ENCODE data around the gene PIK3AP1. TPM values are rescaled to one million over a fixed set of nuclear protein-coding genes. Genes with fewer than 3 reads are reported as not detected.
A peak's percentile ranks its signal among the peaks of the same experiment; 100 is the strongest.

Gene PIK3AP1
- total and polyA plus RNA-seq, 2 of the 13 experiments (the other 11 are each of a cell fraction or from before 2014, with no cell fraction given) = 3.6 to 13.8 TPM

DNA sequence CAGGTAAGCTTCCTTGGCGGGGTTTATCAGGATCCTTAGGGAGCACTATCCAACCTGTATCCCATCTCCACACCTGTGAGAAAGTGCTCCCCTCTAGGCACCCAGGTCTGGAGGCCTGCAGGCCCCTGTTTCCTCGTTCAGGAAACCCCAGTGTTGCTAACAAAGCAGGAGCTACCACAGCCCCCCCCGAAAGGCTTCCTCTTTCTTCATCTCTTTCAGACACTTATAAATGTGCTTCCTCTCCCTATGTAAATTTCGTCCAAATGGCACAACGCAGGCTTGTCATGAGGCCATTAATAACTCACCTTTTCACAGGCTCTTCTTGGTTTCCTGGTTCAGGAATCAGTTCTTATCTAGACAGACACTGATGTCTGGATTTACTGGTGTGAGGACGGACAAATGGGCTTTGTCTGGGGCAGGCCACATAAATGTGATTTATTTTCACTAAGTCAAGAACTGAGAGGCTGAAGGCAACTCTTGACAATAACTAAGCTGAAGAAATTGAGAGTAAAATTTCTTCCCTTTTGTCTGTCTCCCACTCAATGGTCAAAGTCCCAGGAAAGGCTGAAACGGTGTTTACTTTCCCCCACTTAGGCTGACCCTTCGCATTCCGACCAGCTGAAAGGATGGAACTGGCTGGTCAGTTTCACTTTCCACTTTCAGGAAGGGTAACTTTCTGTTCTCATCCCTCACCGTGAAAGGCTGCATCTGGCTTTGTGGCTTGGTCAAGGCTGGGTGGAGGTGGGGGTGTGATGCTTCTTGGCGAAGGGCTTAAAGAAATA, 46.8 kb downstream of the PIK3AP1 start (continued):
- TF ChIP-seq, protein P1, sequence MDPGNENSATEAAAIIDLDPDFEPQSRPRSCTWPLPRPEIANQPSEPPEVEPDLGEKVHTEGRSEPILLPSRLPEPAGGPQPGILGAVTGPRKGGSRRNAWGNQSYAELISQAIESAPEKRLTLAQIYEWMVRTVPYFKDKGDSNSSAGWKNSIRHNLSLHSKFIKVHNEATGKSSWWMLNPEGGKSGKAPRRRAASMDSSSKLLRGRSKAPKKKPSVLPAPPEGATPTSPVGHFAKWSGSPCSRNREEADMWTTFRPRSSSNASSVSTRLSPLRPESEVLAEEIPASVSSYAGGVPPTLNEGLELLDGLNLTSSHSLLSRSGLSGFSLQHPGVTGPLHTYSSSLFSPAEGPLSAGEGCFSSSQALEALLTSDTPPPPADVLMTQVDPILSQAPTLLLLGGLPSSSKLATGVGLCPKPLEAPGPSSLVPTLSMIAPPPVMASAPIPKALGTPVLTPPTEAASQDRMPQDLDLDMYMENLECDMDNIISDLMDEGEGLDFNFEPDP (CRISPR knock-in tag; conservative IDR thresholded peaks at IDR 0.05) = no peak
- TF ChIP-seq ZSCAN22 (CRISPR knock-in tag; IDR thresholded peaks at IDR 0.05) (no peak), ZNF558 (CRISPR knock-in tag; IDR thresholded peaks at IDR 0.05; ENCODE audit: borderline replicate concordance) (no peak), ZBTB7B (CRISPR knock-in tag; IDR thresholded peaks at IDR 0.05) (peak; percentile 85), ZMYM3 (CRISPR knock-in tag; IDR thresholded peaks at IDR 0.05) (peak; percentile 85; the same call in 1 of the 2 replicates), NR2C2 (CRISPR knock-in tag; IDR thresholded peaks at IDR 0.05; ENCODE audit: borderline replicate concordance) (peak; percentile 61), TCF7L2 (IDR thresholded peaks at IDR 0.05; ENCODE audit: low read depth, low read length) (no peak), RBFOX2 (IDR thresholded peaks at IDR 0.05; ENCODE audit: low read depth, low read length) (no peak), GATA4 (IDR thresholded peaks at IDR 0.05; ENCODE audit: borderline replicate concordance, low read depth) (no peak; the same call in 1 of the 2 replicates), ZNF343 (CRISPR knock-in tag; IDR thresholded peaks at IDR 0.05) (no peak), NFE2 (CRISPR knock-in tag; IDR thresholded peaks at IDR 0.05) (no peak), ZNF629 (CRISPR knock-in tag; conservative IDR thresholded peaks at IDR 0.05) (peak; percentile 37; the same call in 1 of the 2 replicates), PTBP1 (IDR thresholded peaks at IDR 0.05; ENCODE audit: low read depth, low read length, poor library complexity, severe bottlenecking) (no peak), FOXK1 (CRISPR knock-in tag; IDR thresholded peaks at IDR 0.05; ENCODE audit: borderline replicate concordance, low read depth) (peak; percentile 59; the same call in 1 of the 2 replicates), PHB2 (IDR thresholded peaks at IDR 0.05; ENCODE audit: partially characterized antibody) (no peak), ZNF180 (CRISPR knock-in tag; IDR thresholded peaks at IDR 0.05; ENCODE audit: borderline replicate concordance, low read depth) (no peak)
- TF ChIP-seq, protein P2, sequence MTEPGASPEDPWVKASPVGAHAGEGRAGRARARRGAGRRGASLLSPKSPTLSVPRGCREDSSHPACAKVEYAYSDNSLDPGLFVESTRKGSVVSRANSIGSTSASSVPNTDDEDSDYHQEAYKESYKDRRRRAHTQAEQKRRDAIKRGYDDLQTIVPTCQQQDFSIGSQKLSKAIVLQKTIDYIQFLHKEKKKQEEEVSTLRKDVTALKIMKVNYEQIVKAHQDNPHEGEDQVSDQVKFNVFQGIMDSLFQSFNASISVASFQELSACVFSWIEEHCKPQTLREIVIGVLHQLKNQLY (CRISPR knock-in tag; IDR thresholded peaks at IDR 0.05) = peak; percentile 59; the same call in 1 of the 2 replicates
- TF ChIP-seq, protein P3, sequence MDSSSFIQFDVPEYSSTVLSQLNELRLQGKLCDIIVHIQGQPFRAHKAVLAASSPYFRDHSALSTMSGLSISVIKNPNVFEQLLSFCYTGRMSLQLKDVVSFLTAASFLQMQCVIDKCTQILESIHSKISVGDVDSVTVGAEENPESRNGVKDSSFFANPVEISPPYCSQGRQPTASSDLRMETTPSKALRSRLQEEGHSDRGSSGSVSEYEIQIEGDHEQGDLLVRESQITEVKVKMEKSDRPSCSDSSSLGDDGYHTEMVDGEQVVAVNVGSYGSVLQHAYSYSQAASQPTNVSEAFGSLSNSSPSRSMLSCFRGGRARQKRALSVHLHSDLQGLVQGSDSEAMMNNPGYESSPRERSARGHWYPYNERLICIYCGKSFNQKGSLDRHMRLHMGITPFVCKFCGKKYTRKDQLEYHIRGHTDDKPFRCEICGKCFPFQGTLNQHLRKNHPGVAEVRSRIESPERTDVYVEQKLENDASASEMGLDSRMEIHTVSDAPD (CRISPR knock-in tag; IDR thresholded peaks at IDR 0.05) = peak; percentile 43; the same call in 1 of the 2 replicates
- TF ChIP-seq, protein P4, sequence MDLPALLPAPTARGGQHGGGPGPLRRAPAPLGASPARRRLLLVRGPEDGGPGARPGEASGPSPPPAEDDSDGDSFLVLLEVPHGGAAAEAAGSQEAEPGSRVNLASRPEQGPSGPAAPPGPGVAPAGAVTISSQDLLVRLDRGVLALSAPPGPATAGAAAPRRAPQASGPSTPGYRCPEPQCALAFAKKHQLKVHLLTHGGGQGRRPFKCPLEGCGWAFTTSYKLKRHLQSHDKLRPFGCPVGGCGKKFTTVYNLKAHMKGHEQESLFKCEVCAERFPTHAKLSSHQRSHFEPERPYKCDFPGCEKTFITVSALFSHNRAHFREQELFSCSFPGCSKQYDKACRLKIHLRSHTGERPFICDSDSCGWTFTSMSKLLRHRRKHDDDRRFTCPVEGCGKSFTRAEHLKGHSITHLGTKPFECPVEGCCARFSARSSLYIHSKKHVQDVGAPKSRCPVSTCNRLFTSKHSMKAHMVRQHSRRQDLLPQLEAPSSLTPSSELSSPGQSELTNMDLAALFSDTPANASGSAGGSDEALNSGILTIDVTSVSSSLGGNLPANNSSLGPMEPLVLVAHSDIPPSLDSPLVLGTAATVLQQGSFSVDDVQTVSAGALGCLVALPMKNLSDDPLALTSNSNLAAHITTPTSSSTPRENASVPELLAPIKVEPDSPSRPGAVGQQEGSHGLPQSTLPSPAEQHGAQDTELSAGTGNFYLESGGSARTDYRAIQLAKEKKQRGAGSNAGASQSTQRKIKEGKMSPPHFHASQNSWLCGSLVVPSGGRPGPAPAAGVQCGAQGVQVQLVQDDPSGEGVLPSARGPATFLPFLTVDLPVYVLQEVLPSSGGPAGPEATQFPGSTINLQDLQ (CRISPR knock-in tag; IDR thresholded peaks at IDR 0.05) = peak; percentile 99
- TF ChIP-seq, protein P5, sequence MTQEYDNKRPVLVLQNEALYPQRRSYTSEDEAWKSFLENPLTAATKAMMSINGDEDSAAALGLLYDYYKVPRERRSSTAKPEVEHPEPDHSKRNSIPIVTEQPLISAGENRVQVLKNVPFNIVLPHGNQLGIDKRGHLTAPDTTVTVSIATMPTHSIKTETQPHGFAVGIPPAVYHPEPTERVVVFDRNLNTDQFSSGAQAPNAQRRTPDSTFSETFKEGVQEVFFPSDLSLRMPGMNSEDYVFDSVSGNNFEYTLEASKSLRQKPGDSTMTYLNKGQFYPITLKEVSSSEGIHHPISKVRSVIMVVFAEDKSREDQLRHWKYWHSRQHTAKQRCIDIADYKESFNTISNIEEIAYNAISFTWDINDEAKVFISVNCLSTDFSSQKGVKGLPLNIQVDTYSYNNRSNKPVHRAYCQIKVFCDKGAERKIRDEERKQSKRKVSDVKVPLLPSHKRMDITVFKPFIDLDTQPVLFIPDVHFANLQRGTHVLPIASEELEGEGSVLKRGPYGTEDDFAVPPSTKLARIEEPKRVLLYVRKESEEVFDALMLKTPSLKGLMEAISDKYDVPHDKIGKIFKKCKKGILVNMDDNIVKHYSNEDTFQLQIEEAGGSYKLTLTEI (CRISPR knock-in tag; conservative IDR thresholded peaks at IDR 0.05) = no peak
